ENCODE measurements around the gene RHNO1.

- TF ChIP-seq POLR2A (IDR thresholded peaks at IDR 0.05; ENCODE audit: low read depth, low read length), result no peak
- no peak for TF ChIP-seq CTCF (IDR thresholded peaks at IDR 0.05; ENCODE audit: extremely low read depth in 1 of 2, insufficient read depth in 1 of 2, low read depth in 1 of 2, low read length in 2 of 2)
Measured at GRCh38 chr12:2876431-2877046, 484 bp upstream of the RHNO1 start.

All from endothelial cell of umbilical vein (primary cell).